K562 (cell line): ENCODE data around the gene RAB17. TPM values are rescaled to one million over a fixed set of nuclear protein-coding genes. Genes with fewer than 3 reads are reported as not detected.

Source experiments
- ATAC-seq: fragments of 200-7000 bp; cut with Tn5 transposase; 3 replicates; pipeline ENCODE4 v1.9.1; 2020; ENCODE audit warnings: moderate library complexity
- BruUV-seq: library from RNA; stranded (reverse); fragments of 400-500 nt; replicated peaks from 2 replicates; lab custom pipeline; 2021; lab: Mats Ljungman, UMichigan
- CTCF ChIA-PET: fragments of 300-600 bp; formaldehyde crosslinking; extraction: SDS; loops from one replicate; lab custom pipeline; 2021; ENCODE audit warnings: low intra/inter-chr PET ratio; lab: Yijun Ruan, JAX
- POLR2A ChIA-PET: fragments of 300-600, 350-650 bp; sonication (Branson Sonifier 250); formaldehyde crosslinking; extraction: SDS; loops from one replicate; lab custom pipeline; 2021; ENCODE audit warnings: antibody characterized with exemption, inconsistent platforms; lab: Yijun Ruan, JAX
- DNase-seq, 4 experiments: peaks; one replicate each; pipeline versions ENCODE4 v3.0.0 to v3.0.0-alpha.2; 2011 to 2018; ENCODE audit warnings: low spot score in 3 of 4, mixed read lengths in 3 of 4; ENCODE audit errors: extremely low read depth in 1 of 4
- FAIRE-seq: peaks from 2 replicates; lab custom pipeline; 2011; peaks lifted over from hg19 to GRCh38; lab: Jason Lieb, UNC
- H2AFZ ChIP-seq: 2 replicates; pipeline ENCODE4 v1.6.0; 2011; ENCODE audit warnings: low read depth, low read length, control low read depth, inconsistent platforms
- H3K27ac ChIP-seq: fragments of 200-600 bp; 3 replicates; pipeline ENCODE4 v1.8.0; 2011; ENCODE audit warnings: low read depth, mild to moderate bottlenecking, control low read depth, inconsistent platforms, low read length, moderate library complexity, mixed read lengths; ENCODE audit errors: extremely low read depth
- H3K27me3 ChIP-seq, 2 experiments: fragments of 300-600 bp in 1 of 2; 2 replicates in 1 of 2; 3 replicates in 1 of 2; pipeline versions ENCODE4 v1.6.0 to v1.8.0; 2011; ENCODE audit warnings: inconsistent platforms in 2 of 2, low read length in 2 of 2, mild to moderate bottlenecking in 1 of 2, mixed read lengths in 1 of 2, moderate library complexity in 1 of 2; ENCODE audit not compliant: control insufficient read depth in 2 of 2, insufficient read depth in 2 of 2
- H3K36me3 ChIP-seq: fragments of 300-600 bp; 3 replicates; pipeline ENCODE4 v1.8.0; 2011; ENCODE audit warnings: mild to moderate bottlenecking, low read length, inconsistent platforms; ENCODE audit not compliant: control insufficient read depth, insufficient read depth
- H3K4me1 ChIP-seq, 2 experiments: fragments of 200-600 bp in 1 of 2; replicated peaks in 1 of 2; 2 replicates in 1 of 2; 3 replicates in 1 of 2; pipeline versions ENCODE4 v1.5.1 to v1.8.0; 2011; ENCODE audit warnings: inconsistent platforms in 2 of 2, low read length in 2 of 2, mild to moderate bottlenecking in 1 of 2, mixed read lengths in 1 of 2, moderate library complexity in 1 of 2; ENCODE audit not compliant: control insufficient read depth in 2 of 2, insufficient read depth in 2 of 2
- H3K4me2 ChIP-seq: 2 replicates; pipeline ENCODE4 v1.6.1; 2011; ENCODE audit warnings: low read length, control low read depth, inconsistent platforms, mixed read lengths; ENCODE audit not compliant: insufficient read depth
- H3K4me3 ChIP-seq: fragments of 200-600 bp; sonication (generic), shearing (Covaris generic); 2 replicates; pipeline ENCODE4 v1.5.1; 2016; ENCODE audit warnings: control low read depth, inconsistent platforms
- H3K79me2 ChIP-seq: fragments of 200-600 bp; 3 replicates; pipeline ENCODE4 v1.8.0; 2011; ENCODE audit warnings: low read length, inconsistent platforms; ENCODE audit not compliant: control insufficient read depth, insufficient read depth
- H3K9ac ChIP-seq, 2 experiments: 2 replicates each; pipeline versions ENCODE4 v1.6.0 to v1.6.1; 2011; ENCODE audit warnings: low read depth in 2 of 2, low read length in 2 of 2, control low read depth in 1 of 2, inconsistent platforms in 1 of 2, mild to moderate bottlenecking in 1 of 2, mixed read lengths in 1 of 2; ENCODE audit not compliant: insufficient read depth in 1 of 2
- H3K9me1 ChIP-seq: one replicate; pipeline ENCODE4 v1.6.0; 2011; ENCODE audit warnings: inconsistent platforms, mild to moderate bottlenecking, low read length, moderate library complexity; ENCODE audit not compliant: control insufficient read depth, insufficient read depth
- H3K9me3 ChIP-seq: replicated peaks from 2 replicates; pipeline ENCODE4 v1.5.1; 2011; ENCODE audit warnings: low read depth, low read length, inconsistent platforms; ENCODE audit not compliant: control insufficient read depth, insufficient read depth
- H4K20me1 ChIP-seq: replicated peaks from 2 replicates; pipeline ENCODE4 v1.6.1; 2011; ENCODE audit warnings: low read length, inconsistent platforms, mixed read lengths; ENCODE audit not compliant: control insufficient read depth, insufficient read depth
- CREBBP ChIP-seq: IDR thresholded peaks from one replicate; pipeline ENCODE4 v1.6.1; 2012; ENCODE audit warnings: low read depth, mild to moderate bottlenecking, control low read depth, inconsistent platforms, low read length
- ZBTB9 ChIP-seq: fragments of 450-650 bp; formaldehyde crosslinking; IDR thresholded peaks from 2 replicates; pipeline ENCODE4 v1.4.0; 2020; ENCODE audit warnings: mild to moderate bottlenecking, moderate library complexity
- WGBS: fragments of 100-300 bp; shearing (Covaris generic); methylation state at CpG from one replicate; pipeline ENCODE4 v1.1.6; 2016; ENCODE audit warnings: low coverage, mixed read lengths; ENCODE audit not compliant: insufficient coverage; ENCODE audit errors: missing lambda C conversion rate; 5-methylcytosine and 5-hydroxymethylcytosine counted together
- in situ Hi-C: fragments of 300-500 bp; cut with MboI; formaldehyde crosslinking; loops from 4 replicates; pipeline ENCODE4 v1.15.0; 2018; ENCODE audit warnings: inconsistent platforms, mixed read lengths
- intact Hi-C: fragments of 100-400 bp; cut with micrococcal nuclease; formaldehyde crosslinking; loops from 2 replicates; pipeline ENCODE4 v1.14.2; 2022
- polyA plus RNA-seq, 8 experiments: library from polyadenylated mRNA; depleted of rRNA in 4 of 8; stranded (reverse) in 5 of 8; unstranded in 3 of 8; fragments of >200 nt; fragmentation: Nextera tagmentation in 2 of 8; fragmentation: Illumina TruSeq in 1 of 8; extraction: Ambion mirVana in 2 of 8; extraction: Trizol in 1 of 8; gene quantifications; 2 replicates each; pipeline versions ENCODE4 v1.2.1 to v1.2.3, GENCODE V29; 2011 to 2014; ENCODE audit warnings: inconsistent platforms in 1 of 8, missing spikeins in 1 of 8
- small RNA-seq: library from RNA; depleted of rRNA; stranded (forward); fragments of <200 nt; gene quantifications from one replicate; pipeline ENCODE3, GENCODE V24; 2014
- total RNA-seq, 7 experiments: library from RNA; depleted of rRNA in 6 of 7; stranded (reverse); fragments of >200 nt in 6 of 7; fragmentation: Illumina TruSeq in 2 of 7; extraction: Trizol in 2 of 7; gene quantifications; 2 replicates each; pipeline versions ENCODE4 v1.2.1 to v1.2.3, GENCODE V29; 2011 to 2021; ENCODE audit warnings: low replicate concordance in 1 of 7

The RAB17 gene
- total and polyA plus RNA-seq, 9 of the 15 experiments (the other 6 are each of a cell fraction or from before 2014, with no cell fraction given): 0.13 TPM; not detected in 8

DNA sequence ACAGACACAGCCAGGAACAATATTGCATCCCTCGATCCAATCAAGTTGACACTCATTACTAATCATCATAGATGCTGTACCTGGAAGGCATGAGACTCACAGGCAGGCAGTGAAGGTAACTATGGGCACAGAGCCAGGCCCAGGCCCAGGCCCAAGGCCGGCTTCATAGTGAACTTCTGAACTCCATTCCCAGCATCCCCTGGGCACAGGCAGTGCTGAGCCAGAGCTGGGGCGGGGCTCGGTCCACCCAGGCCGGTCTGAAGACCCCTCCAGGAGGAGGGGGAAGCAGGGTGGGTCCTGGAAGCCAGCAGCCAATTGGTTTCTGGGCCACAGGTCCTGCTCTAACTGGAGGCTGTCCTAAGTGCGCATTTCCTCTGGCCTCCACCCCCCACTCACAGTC lies 65.9 kb downstream of the RAB17 start:
- ChIA-PET CTCF (no interaction called here), POLR2A (no interaction called here)
- Histone ChIP-seq H3K4me2 (no peak overlapping the region), H3K36me3 (no peaks in the 10 kb centered on the region), H4K20me1 (no peaks in the 10 kb centered on the region), H3K4me3 (no peak overlapping the region), H3K9me1 (no peaks in the 10 kb centered on the region), H3K9me3 (no peaks in the 10 kb centered on the region), H3K79me2 (no peaks in the 10 kb centered on the region), H3K4me1 (no peaks in the 10 kb centered on the region), H3K27me3 (peaks cover 0 to 30% of the 10 kb centered on the region in 2 experiments; a peak in 3 of 5 replicates), H2AFZ (no peak overlapping the region), H3K9ac (no peak overlapping the region), H3K27ac (no peak overlapping the region)
- ATAC-seq: no peak
- no peak for DNase-seq
- TF ChIP-seq ZBTB9 (CRISPR knock-in tag): no peak
- TF ChIP-seq CREBBP: no peak
- no TSS peak for BruUV-seq
- intact Hi-C loops (no loop called here), in situ Hi-C loops (no loop called here)
- WGBS: 13% methylated on average over 6 of the region's 6 CpGs
- FAIRE-seq: no peak

Small RNA genes lying within 50 kb of the gene (small RNA-seq; reads per million reads assigned to genes)
- not detected for gene RNU6-1140P

Other genes starting within 250 kb of the RAB17 start
- gene COL6A3, start 176.6 kb downstream of the RAB17 start, total RNA-seq (2014; rRNA removed): 1.5 and 2.1 TPM in 2 replicates
- gene COL6A3, start 176.6 kb downstream of the RAB17 start, total RNA-seq (2014; rRNA removed; fragmentation: Illumina TruSeq; extraction: Trizol): 1.6 TPM in 2 replicates
- 2.0 and 2.5 TPM in 2 replicates for gene COL6A3, start 176.6 kb downstream of the RAB17 start, total RNA-seq (2015; rRNA removed; fragmentation: Illumina TruSeq; extraction: Trizol)
- 4.1 and 4.3 TPM in 2 replicates for gene COL6A3, start 176.6 kb downstream of the RAB17 start, total RNA-seq (2021)
- 0.07 and 0.11 TPM in 2 replicates for gene COL6A3, start 176.6 kb downstream of the RAB17 start, polyA plus RNA-seq (2011; rRNA removed)
- gene COL6A3, start 176.6 kb downstream of the RAB17 start, polyA plus RNA-seq (2014; fragmentation: Illumina TruSeq; extraction: Trizol): 2.7 and 2.9 TPM in 2 replicates
- gene COL6A3, start 176.6 kb downstream of the RAB17 start, polyA plus RNA-seq (2014; fragmentation: Nextera tagmentation; extraction: Ambion mirVana): under 1 TPM; 0.39 to 0.48 TPM
- 1.1 and 2.7 TPM in 2 replicates for gene COL6A3, start 176.6 kb downstream of the RAB17 start, polyA plus RNA-seq (2014; rRNA removed)
- not detected in 2 replicates for gene MLPH, start 103.5 kb downstream of the RAB17 start, total RNA-seq (2014; rRNA removed)
- not detected in 2 replicates for gene MLPH, start 103.5 kb downstream of the RAB17 start, total RNA-seq (2014; rRNA removed; fragmentation: Illumina TruSeq; extraction: Trizol)
- gene MLPH, start 103.5 kb downstream of the RAB17 start, total RNA-seq (2015; rRNA removed; fragmentation: Illumina TruSeq; extraction: Trizol): not detected in 2 replicates
- 0.22 and 0.65 TPM in 2 replicates for gene MLPH, start 103.5 kb downstream of the RAB17 start, total RNA-seq (2021)
- gene MLPH, start 103.5 kb downstream of the RAB17 start, polyA plus RNA-seq (2011; rRNA removed): not detected in 2 replicates
- not detected in 2 replicates for gene MLPH, start 103.5 kb downstream of the RAB17 start, polyA plus RNA-seq (2014; fragmentation: Illumina TruSeq; extraction: Trizol)
- gene MLPH, start 103.5 kb downstream of the RAB17 start, polyA plus RNA-seq (2014; fragmentation: Nextera tagmentation; extraction: Ambion mirVana): not detected
- not detected in 2 replicates for gene MLPH, start 103.5 kb downstream of the RAB17 start, polyA plus RNA-seq (2014; rRNA removed)
- gene PRLH, start 24.2 kb downstream of the RAB17 start, total RNA-seq (2014; rRNA removed): not detected in 2 replicates
- not detected in 2 replicates for gene PRLH, start 24.2 kb downstream of the RAB17 start, total RNA-seq (2014; rRNA removed; fragmentation: Illumina TruSeq; extraction: Trizol)
- gene PRLH, start 24.2 kb downstream of the RAB17 start, total RNA-seq (2015; rRNA removed; fragmentation: Illumina TruSeq; extraction: Trizol): not detected in 2 replicates
- not detected in 2 replicates for gene PRLH, start 24.2 kb downstream of the RAB17 start, total RNA-seq (2021)
- gene PRLH, start 24.2 kb downstream of the RAB17 start, polyA plus RNA-seq (2011; rRNA removed): not detected in 2 replicates
- not detected in 2 replicates for gene PRLH, start 24.2 kb downstream of the RAB17 start, polyA plus RNA-seq (2014; fragmentation: Illumina TruSeq; extraction: Trizol)
- not detected for gene PRLH, start 24.2 kb downstream of the RAB17 start, polyA plus RNA-seq (2014; fragmentation: Nextera tagmentation; extraction: Ambion mirVana)
- gene PRLH, start 24.2 kb downstream of the RAB17 start, polyA plus RNA-seq (2014; rRNA removed): not detected in 2 replicates
- gene LRRFIP1, start 36.9 kb upstream of the RAB17 start, total RNA-seq (2014; rRNA removed): 31.6 and 32.2 TPM in 2 replicates
- gene LRRFIP1, start 36.9 kb upstream of the RAB17 start, total RNA-seq (2014; rRNA removed; fragmentation: Illumina TruSeq; extraction: Trizol): 33.1 and 38.9 TPM in 2 replicates
- 25.5 and 28.1 TPM in 2 replicates for gene LRRFIP1, start 36.9 kb upstream of the RAB17 start, total RNA-seq (2015; rRNA removed; fragmentation: Illumina TruSeq; extraction: Trizol)
- gene LRRFIP1, start 36.9 kb upstream of the RAB17 start, total RNA-seq (2021): 31.3 and 31.4 TPM in 2 replicates
- gene LRRFIP1, start 36.9 kb upstream of the RAB17 start, polyA plus RNA-seq (2011; rRNA removed): 18.3 and 26.8 TPM in 2 replicates
- gene LRRFIP1, start 36.9 kb upstream of the RAB17 start, polyA plus RNA-seq (2014; fragmentation: Illumina TruSeq; extraction: Trizol): 41.9 and 45.2 TPM in 2 replicates
- gene LRRFIP1, start 36.9 kb upstream of the RAB17 start, polyA plus RNA-seq (2014; fragmentation: Nextera tagmentation; extraction: Ambion mirVana): 10 to 100 TPM; 13.1 to 13.8 TPM
- 35.6 and 39.5 TPM in 2 replicates for gene LRRFIP1, start 36.9 kb upstream of the RAB17 start, polyA plus RNA-seq (2014; rRNA removed)
- 0.09 and 0.12 TPM in 2 replicates for gene RBM44, start 208.0 kb upstream of the RAB17 start, total RNA-seq (2014; rRNA removed)
- gene RBM44, start 208.0 kb upstream of the RAB17 start, total RNA-seq (2014; rRNA removed; fragmentation: Illumina TruSeq; extraction: Trizol): 0.13 and 0.15 TPM in 2 replicates
- gene RBM44, start 208.0 kb upstream of the RAB17 start, total RNA-seq (2015; rRNA removed; fragmentation: Illumina TruSeq; extraction: Trizol): 0.18 and 0.19 TPM in 2 replicates
- gene RBM44, start 208.0 kb upstream of the RAB17 start, total RNA-seq (2021): 0.04 and 0.07 TPM in 2 replicates
- 0.13 and 0.31 TPM in 2 replicates for gene RBM44, start 208.0 kb upstream of the RAB17 start, polyA plus RNA-seq (2011; rRNA removed)
- gene RBM44, start 208.0 kb upstream of the RAB17 start, polyA plus RNA-seq (2014; fragmentation: Illumina TruSeq; extraction: Trizol): 0.11 and 0.18 TPM in 2 replicates
- under 1 TPM; 0.04 to 0.07 TPM for gene RBM44, start 208.0 kb upstream of the RAB17 start, polyA plus RNA-seq (2014; fragmentation: Nextera tagmentation; extraction: Ambion mirVana)
- 0.20 and 0.25 TPM in 2 replicates for gene RBM44, start 208.0 kb upstream of the RAB17 start, polyA plus RNA-seq (2014; rRNA removed)